H1 (cell line): ENCODE data around the gene KRTAP12-4. TPM values are rescaled to one million over a fixed set of nuclear protein-coding genes. Genes with fewer than 3 reads are reported as not detected.

Experiments
- CTCF ChIA-PET: fragments of 300-600 bp; sonication (Branson Sonifier 250); formaldehyde crosslinking; loops from one replicate; lab custom pipeline; 2021; ENCODE audit not compliant: partially characterized antibody; lab: Charles Lee
- POLR2A ChIA-PET: fragments of 300-600 bp; sonication (Branson Sonifier 250); formaldehyde crosslinking; loops from one replicate; lab custom pipeline; 2021; ENCODE audit warnings: inconsistent platforms; ENCODE audit not compliant: partially characterized antibody; lab: Charles Lee
- DNase-seq, 2 experiments: peaks; one replicate each; pipeline versions ENCODE4 v3.0.0 to v3.0.0-alpha.2; 2010 to 2022; ENCODE audit warnings: low spot score in 2 of 2, low read depth in 1 of 2, mixed read lengths in 1 of 2
- FAIRE-seq: peaks from 2 replicates; lab custom pipeline; 2011; peaks lifted over from hg19 to GRCh38; lab: Jason Lieb, UNC
- H2AFZ ChIP-seq: 2 replicates; pipeline ENCODE4 v1.8.1; 2012; ENCODE audit warnings: low read length, inconsistent platforms
- H2AK5ac ChIP-seq: 2 replicates; pipeline ENCODE4 v1.6.1; 2013; ENCODE audit warnings: low read depth, low read length
- H2BK120ac ChIP-seq: replicated peaks from 2 replicates; pipeline ENCODE3; 2013; ENCODE audit warnings: low read depth, low read length, inconsistent platforms
- H2BK12ac ChIP-seq: 2 replicates; pipeline ENCODE4 v1.6.1; 2013; ENCODE audit warnings: low read depth, low read length
- H2BK15ac ChIP-seq: 2 replicates; pipeline ENCODE4 v1.6.1; 2013; ENCODE audit warnings: low read length
- H2BK20ac ChIP-seq: 2 replicates; pipeline ENCODE4 v1.6.1; 2013; ENCODE audit warnings: low read length
- H2BK5ac ChIP-seq: 2 replicates; pipeline ENCODE4 v1.6.1; 2013; ENCODE audit warnings: low read depth, low read length
- H3K14ac ChIP-seq: 2 replicates; pipeline ENCODE4 v1.6.1; 2013; ENCODE audit warnings: inconsistent platforms; ENCODE audit not compliant: insufficient read length
- H3K18ac ChIP-seq: 2 replicates; pipeline ENCODE4 v1.6.1; 2013; ENCODE audit warnings: low read length; ENCODE audit errors: extremely low read depth
- H3K23ac ChIP-seq: 2 replicates; pipeline ENCODE4 v1.6.1; 2013; ENCODE audit warnings: inconsistent platforms; ENCODE audit not compliant: insufficient read length
- H3K23me2 ChIP-seq: 2 replicates; pipeline ENCODE4 v1.6.1; 2013; ENCODE audit warnings: low read depth, low read length
- H3K27ac ChIP-seq: 2 replicates; pipeline ENCODE4 v1.6.1; 2011; ENCODE audit warnings: low read depth, low read length, inconsistent platforms
- H3K27me3 ChIP-seq, 4 experiments: replicated peaks in 1 of 4; 1 replicate in 1 of 4; 2 replicates in 3 of 4; pipeline versions ENCODE4 v1.6.1 to v1.8.1; 2011 to 2013; ENCODE audit warnings: low read length in 3 of 4, mild to moderate bottlenecking in 3 of 4, inconsistent platforms in 2 of 4, mixed read lengths in 2 of 4, moderate library complexity in 1 of 4; ENCODE audit not compliant: control insufficient read depth in 3 of 4, insufficient read depth in 3 of 4; ENCODE audit errors: extremely low read depth in 1 of 4
- H3K36me3 ChIP-seq, 4 experiments: 2 replicates each; pipeline versions ENCODE4 v1.6.1 to v1.8.1; 2011 to 2013; ENCODE audit warnings: mild to moderate bottlenecking in 4 of 4, low read length in 3 of 4, moderate library complexity in 2 of 4, control low read depth in 1 of 4, inconsistent platforms in 1 of 4; ENCODE audit not compliant: insufficient read depth in 4 of 4, control insufficient read depth in 2 of 4
- H3K4ac ChIP-seq: replicated peaks from 2 replicates; pipeline ENCODE3; 2013; ENCODE audit warnings: low read length, low read depth, mixed read lengths, inconsistent platforms; ENCODE audit not compliant: insufficient read length
- H3K4me1 ChIP-seq, 4 experiments: replicated peaks in 1 of 4; 1 replicate in 1 of 4; 2 replicates in 3 of 4; pipeline versions ENCODE4 v1.6.1 to v1.8.1; 2011 to 2013; ENCODE audit warnings: low read length in 3 of 4, inconsistent platforms in 2 of 4, mixed read lengths in 1 of 4; ENCODE audit not compliant: insufficient read depth in 4 of 4, control insufficient read depth in 3 of 4
- H3K4me2 ChIP-seq, 2 experiments: 2 replicates each; pipeline versions ENCODE4 v1.6.1 to v1.8.1; 2011 to 2013; ENCODE audit warnings: low read depth in 2 of 2, low read length in 2 of 2, control low read depth in 1 of 2, inconsistent platforms in 1 of 2, mild to moderate bottlenecking in 1 of 2; ENCODE audit not compliant: insufficient read depth in 1 of 2
- H3K4me3 ChIP-seq, 4 experiments: fragments of 200-600, 300-600 bp in 1 of 4; sonication (generic), shearing (Covaris generic), sonication (Bioruptor Twin) in 1 of 4; 2 replicates each; pipeline versions ENCODE4 v1.5.1 to v1.8.1; 2011 to 2016; ENCODE audit warnings: low read length in 4 of 4, low read depth in 3 of 4, control low read depth in 2 of 4, inconsistent platforms in 2 of 4, mild to moderate bottlenecking in 2 of 4, mixed read lengths in 1 of 4, moderate library complexity in 1 of 4; ENCODE audit not compliant: insufficient read depth in 2 of 4; ENCODE audit errors: extremely low read depth in 1 of 4
- H3K56ac ChIP-seq: replicated peaks from 2 replicates; pipeline ENCODE3; 2013; ENCODE audit warnings: low read depth, mild to moderate bottlenecking, mixed read lengths, low read length, inconsistent platforms; ENCODE audit not compliant: insufficient read length
- H3K79me1 ChIP-seq: 2 replicates; pipeline ENCODE4 v1.6.1; 2013; ENCODE audit warnings: low read depth, low read length, control low read depth
- H3K79me2 ChIP-seq, 2 experiments: 2 replicates each; pipeline versions ENCODE4 v1.6.1 to v1.8.1; 2012 to 2013; ENCODE audit warnings: low read length in 2 of 2, mild to moderate bottlenecking in 2 of 2, inconsistent platforms in 1 of 2; ENCODE audit not compliant: insufficient read depth in 2 of 2, control insufficient read depth in 1 of 2
- H3K9ac ChIP-seq, 4 experiments: replicated peaks in 1 of 4; 1 replicate in 1 of 4; 2 replicates in 3 of 4; pipeline versions ENCODE4 v1.6.1 to v1.8.1; 2011 to 2013; ENCODE audit warnings: low read depth in 3 of 4, low read length in 3 of 4, control low read depth in 2 of 4, mild to moderate bottlenecking in 2 of 4, moderate library complexity in 2 of 4, inconsistent platforms in 1 of 4; ENCODE audit errors: extremely low read depth in 1 of 4
- H3K9me3 ChIP-seq, 2 experiments: 2 replicates each; pipeline versions ENCODE4 v1.6.1 to v1.8.1; 2012 to 2013; ENCODE audit warnings: mild to moderate bottlenecking in 2 of 2, moderate library complexity in 2 of 2, control low read depth in 1 of 2, inconsistent platforms in 1 of 2, low read depth in 1 of 2, low read length in 1 of 2, mixed read lengths in 1 of 2; ENCODE audit not compliant: insufficient read depth in 2 of 2
- H4K20me1 ChIP-seq, 2 experiments: replicated peaks in 1 of 2; 2 replicates each; pipeline versions ENCODE3 to v1.8.1; 2011 to 2013; ENCODE audit warnings: inconsistent platforms in 2 of 2, low read length in 2 of 2, mild to moderate bottlenecking in 1 of 2; ENCODE audit not compliant: insufficient read depth in 2 of 2, control insufficient read depth in 1 of 2
- H4K5ac ChIP-seq: 2 replicates; pipeline ENCODE4 v1.6.1; 2013; ENCODE audit warnings: low read length, low read depth, mixed read lengths, inconsistent platforms; ENCODE audit not compliant: insufficient read length
- H4K8ac ChIP-seq: 2 replicates; pipeline ENCODE4 v1.8.0; 2013; ENCODE audit warnings: mild to moderate bottlenecking, moderate library complexity, low read length, inconsistent platforms; ENCODE audit not compliant: insufficient read depth; ENCODE audit errors: extremely low read depth
- H4K91ac ChIP-seq: replicated peaks from 2 replicates; pipeline ENCODE3; 2013; ENCODE audit warnings: low read length, mixed read lengths, inconsistent platforms; ENCODE audit not compliant: insufficient read length
- CREB1 ChIP-seq: IDR thresholded peaks from 2 replicates; pipeline ENCODE4 v1.6.1; 2012; ENCODE audit warnings: inconsistent platforms
- WGBS, 2 experiments: shearing (Covaris generic) in 1 of 2; methylation state at CpG; one replicate each; pipeline versions ENCODE4 v1.1.6 to v1.1.7; 2013 to 2015; ENCODE audit warnings: low lambda C conversion rate in 2 of 2, mixed read lengths in 2 of 2, inconsistent platforms in 1 of 2, low coverage in 1 of 2, missing lambda C conversion rate in 1 of 2; ENCODE audit not compliant: insufficient replicate concordance in 2 of 2, insufficient coverage in 1 of 2, insufficient read length in 1 of 2; ENCODE audit errors: extremely low coverage in 1 of 2, missing lambda C conversion rate in 1 of 2; 5-methylcytosine and 5-hydroxymethylcytosine counted together
- polyA plus RNA-seq, 7 experiments: library from polyadenylated mRNA; depleted of rRNA in 3 of 7; stranded (reverse) in 5 of 7; unstranded in 2 of 7; fragments of >200 nt in 5 of 7; fragments of 200-250 nt in 2 of 7; gene quantifications; 1 replicate in 5 of 7; 2 replicates in 1 of 7; 4 replicates in 1 of 7; pipeline versions ENCODE4 v1.2.1 to v1.2.3, GENCODE V29; 2011 to 2013; ENCODE audit warnings: missing spikeins in 2 of 7, mixed read lengths in 2 of 7
- total RNA-seq: library from RNA; stranded (reverse); fragmentation: NEBNext Ultra II Directional; extraction: Animal tissue kit (Norgen Biotek cat#: 25700); gene quantifications from 2 replicates; pipeline ENCODE4 v1.2.1, GENCODE V29; 2021

Gene KRTAP12-4
- total and polyA plus RNA-seq, 2 of the 8 experiments (the other 6 are each of a cell fraction or from before 2014, with no cell fraction given), result not detected

DNA sequence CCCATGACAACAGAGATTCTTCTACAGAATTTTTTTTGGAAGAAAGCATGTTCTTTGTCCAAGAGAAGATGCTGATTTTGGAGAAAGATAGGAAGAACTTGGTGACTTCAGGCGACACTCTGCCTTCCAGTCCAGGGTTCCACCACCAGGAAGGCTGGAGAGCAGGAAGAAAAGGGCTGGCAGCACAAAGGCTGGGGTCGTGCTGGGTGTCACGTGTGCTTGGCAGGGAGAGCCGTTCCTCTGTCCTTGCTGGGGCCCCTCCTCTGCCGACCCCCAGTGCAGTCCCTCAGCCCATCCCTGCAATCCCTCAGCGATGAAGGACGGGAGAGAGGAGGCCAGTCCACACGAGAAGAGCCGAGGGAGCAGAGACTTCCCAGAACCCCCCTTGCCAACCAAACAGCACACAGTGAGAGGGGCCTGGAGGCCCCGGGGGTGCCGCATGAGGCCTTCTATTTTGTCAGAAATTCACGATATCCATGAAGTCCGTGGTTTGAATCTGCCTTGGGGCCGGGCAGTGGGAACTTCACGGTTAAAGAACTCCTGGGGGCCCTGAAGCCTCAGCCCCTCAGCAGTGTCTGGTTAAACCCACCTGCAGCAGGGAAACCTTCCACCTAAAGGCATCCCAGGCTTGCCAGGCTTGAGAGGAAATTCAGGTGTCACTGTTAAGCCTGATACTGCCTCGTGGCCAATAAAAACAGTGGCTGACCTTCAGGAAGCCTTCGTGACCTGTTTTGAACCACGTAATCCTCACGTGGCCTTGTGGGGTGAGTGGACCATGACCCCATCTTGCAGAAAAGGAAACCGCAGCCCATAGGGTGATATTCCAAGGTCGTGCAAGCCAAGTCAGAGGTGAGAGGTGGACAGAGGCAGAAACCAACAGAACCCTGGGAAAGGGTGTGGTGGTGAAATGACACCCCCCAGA, 45.9 kb upstream of the KRTAP12-4 start:
- Histone ChIP-seq H3K79me2 (no peaks in the 10 kb centered on the region), H4K91ac (peak overlapping the region; percentile 81), H3K14ac (no peak overlapping the region), H2BK5ac (no peak overlapping the region), H3K18ac (peak overlapping the region; percentile 55; the same call in 1 of the 2 replicates), H2BK12ac (peak overlapping the region; percentile 96; the same call in 1 of the 2 replicates), H3K79me1 (no peaks in the 10 kb centered on the region), H3K4me2 (no peak overlapping the region), H3K23ac (no peak overlapping the region), H3K9ac (no peak overlapping the region), H3K36me3 (no peaks in the 10 kb centered on the region), H3K27me3 (peaks cover 0 to 2% (median 0%) of the 10 kb centered on the region in 4 experiments; a peak in 3 of 7 replicates), H3K27ac (no peak overlapping the region), H2BK20ac (peak overlapping the region; percentile 75), H2BK120ac (peak overlapping the region; percentile 62), H4K5ac (no peak overlapping the region), H3K4me3 (no peak overlapping the region), H3K23me2 (peaks cover 1% of the 10 kb centered on the region; the same call in 1 of the 2 replicates), H3K56ac (no peak overlapping the region), H2BK15ac (peak overlapping the region; percentile 97; the same call in 1 of the 2 replicates), H3K4me1 (peaks cover 3 to 55% (median 43%) of the 10 kb centered on the region in 4 experiments), H4K20me1 (peaks cover 0 to 2% of the 10 kb centered on the region in 2 experiments), H3K4ac (no peak overlapping the region), H2AK5ac (peak overlapping the region; percentile 80), H3K9me3 (no peaks in the 10 kb centered on the region), H4K8ac (no peak overlapping the region), H2AFZ (no peak overlapping the region)
- POLR2A ChIA-PET, result interaction anchor here (1.1 to 1.2 kb wide), 2 partner anchors 49 to 93 kb away, joined by 3 read pairs; no protein-coding TSS in a partner anchor
- DNase-seq, result no peak
- CTCF ChIA-PET, result interaction anchor here (0.9 to 1.9 kb wide), 5 partner anchors 8 to 249 kb away, joined by 3 to 8 read pairs (median 3); no protein-coding TSS in a partner anchor
- 79% methylated on average over 21 of the region's 21 CpGs; no CpG with 5 or more reads in 1 of the 2 experiments for WGBS, 2 experiments
- FAIRE-seq, result no peak
- no peak for TF ChIP-seq CREB1
